ENCODE results near the gene AURKA. TPM values are rescaled to one million over a fixed set of nuclear protein-coding genes. Genes with fewer than 3 reads are reported as not detected.
A peak's percentile ranks its signal among the peaks of the same experiment; 100 is the strongest.
"Not testable (repeated sequence)": the region's sequence is repeated elsewhere in the genome, so short reads cannot be mapped to it uniquely, and the experiment has no call there.

AURKA gene
- polyA plus RNA-seq, 10 donors: 6.6 to 12.0 (median 9.5) TPM

DNA sequence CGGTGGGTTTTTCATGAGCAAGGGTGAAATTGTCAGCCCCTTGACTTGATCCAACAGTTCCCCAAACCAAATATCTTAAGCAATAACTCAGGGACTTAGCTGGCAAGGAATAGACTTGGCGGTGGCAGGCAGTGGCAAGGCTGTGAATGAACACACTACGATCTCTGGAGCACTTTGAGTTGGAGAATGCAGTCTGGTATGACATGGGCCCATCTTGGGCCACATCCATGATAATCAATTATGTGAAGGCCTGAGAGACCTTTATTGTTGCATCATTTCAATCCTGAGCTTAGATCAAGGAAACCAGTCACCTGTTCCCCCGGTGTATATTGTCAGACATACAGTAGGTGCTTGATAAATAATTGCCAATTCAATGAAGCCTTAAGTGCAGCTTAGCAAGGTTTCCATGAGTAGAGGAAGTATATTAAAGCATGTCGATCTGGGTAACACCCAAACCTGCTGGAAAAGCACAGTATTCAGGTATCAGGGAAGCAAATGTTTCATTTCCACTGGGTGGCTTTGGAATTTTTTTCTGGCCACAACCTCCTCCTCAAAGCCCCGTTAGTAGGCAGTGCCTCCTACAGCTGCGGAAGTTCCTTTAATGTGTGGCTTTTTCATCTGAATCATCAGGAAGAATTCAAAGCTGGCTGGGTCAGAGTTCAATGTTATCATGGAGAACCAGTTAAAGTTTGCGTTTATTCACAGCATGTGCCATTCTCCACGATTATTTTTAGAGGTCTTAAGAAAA, 30.2 kb upstream of the AURKA start:
- DNase-seq: no peak

DNA sequence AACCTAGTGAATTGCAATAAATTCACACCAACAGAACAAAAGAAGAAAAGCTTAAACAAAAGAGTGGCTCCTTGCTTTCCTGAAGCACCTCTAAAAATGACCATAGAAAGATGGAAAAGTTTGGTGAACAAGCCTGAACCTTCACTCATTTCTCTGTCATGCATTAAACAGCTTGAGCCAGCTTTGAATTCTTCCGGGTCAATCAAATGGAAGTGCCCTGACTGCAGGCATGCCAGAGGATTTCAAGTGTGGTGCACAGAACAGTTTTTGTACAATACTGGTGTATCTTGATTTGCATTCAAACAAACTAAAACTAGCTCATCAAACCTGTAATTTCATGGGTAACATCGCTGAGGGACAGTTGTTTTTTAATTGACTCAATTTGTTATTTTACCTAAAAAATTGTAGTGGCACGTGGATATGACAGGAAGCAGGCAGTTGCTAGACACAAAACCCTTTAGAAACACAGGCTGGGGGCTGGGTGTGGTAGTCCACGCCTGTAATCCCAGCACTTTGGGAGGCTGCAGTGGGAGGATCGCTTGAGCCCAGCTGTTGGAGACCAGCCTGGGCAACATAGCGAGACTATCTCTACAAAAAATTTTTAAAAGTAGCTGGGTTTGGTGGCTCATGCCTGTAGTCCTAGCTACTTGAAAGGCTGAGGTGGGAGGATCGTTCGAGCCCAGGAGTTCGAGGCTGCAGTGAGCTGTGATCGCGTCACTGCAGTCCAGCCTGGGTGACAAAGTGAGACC, 29.1 kb upstream of the AURKA start:
- no peak for DNase-seq

DNA sequence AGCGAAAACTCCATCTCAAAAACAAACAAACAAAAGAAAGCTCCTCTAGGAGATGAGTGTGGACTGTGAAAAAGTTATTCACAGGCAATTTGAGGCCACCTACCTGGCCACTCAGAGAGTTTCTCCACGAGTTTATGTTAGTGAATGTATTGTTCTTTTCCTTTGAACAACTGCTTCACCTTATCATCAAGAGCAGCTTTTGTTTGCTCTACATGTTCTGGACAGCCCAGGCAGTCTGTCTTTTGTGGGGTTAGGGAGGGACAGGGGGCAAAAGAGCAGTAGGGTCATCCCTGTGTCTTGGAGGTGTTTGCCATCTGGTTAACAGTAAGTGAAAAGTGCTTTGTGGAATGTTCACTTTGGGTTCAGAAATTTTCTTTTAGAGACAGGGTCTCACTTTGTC, 28.0 kb upstream of the AURKA start:
- DNase-seq: no peak

DNA sequence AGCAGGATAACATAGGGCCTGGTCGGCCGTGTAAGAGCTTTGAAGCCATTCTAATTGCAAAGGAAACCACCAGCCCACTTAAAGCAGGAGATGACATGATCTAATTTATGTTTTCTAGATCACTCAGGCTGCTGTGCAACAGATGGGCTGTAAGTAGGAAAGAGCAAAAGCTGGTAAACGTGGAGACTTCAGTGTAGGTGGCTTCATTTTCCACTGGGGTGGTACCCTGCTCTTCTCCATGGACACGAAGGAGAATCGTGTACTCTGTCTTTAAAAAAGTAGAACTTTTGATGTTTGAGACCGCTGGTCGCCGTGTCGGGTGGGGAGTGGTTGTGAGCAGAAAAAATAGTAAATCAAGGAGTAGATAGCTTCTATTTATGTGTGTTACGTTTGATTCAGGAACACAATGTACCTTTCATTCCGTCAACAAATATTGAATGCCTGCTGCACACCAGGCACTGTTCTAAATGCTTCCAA, 26.4 kb upstream of the AURKA start:
- no peak for DNase-seq

DNA sequence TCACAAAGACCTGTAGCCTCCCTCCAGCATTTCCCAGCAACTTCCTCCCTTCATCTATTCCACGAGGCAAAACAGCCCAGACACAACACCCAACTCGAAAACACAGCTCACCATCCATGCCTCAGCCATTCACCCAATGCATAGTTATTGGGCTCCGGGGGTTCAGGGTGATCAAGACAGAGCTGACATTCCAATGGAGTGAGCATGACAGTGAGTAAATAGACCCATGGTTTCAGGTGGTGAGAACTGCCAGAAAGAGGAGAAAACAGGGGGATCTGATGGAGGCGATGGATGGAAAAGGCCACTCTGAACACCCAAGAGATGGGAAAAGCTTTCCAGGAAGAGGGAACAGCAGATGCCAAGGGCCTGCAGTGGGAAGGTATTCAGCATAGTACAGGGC, 25.9 kb upstream of the AURKA start:
- DNase-seq: no peak

DNA sequence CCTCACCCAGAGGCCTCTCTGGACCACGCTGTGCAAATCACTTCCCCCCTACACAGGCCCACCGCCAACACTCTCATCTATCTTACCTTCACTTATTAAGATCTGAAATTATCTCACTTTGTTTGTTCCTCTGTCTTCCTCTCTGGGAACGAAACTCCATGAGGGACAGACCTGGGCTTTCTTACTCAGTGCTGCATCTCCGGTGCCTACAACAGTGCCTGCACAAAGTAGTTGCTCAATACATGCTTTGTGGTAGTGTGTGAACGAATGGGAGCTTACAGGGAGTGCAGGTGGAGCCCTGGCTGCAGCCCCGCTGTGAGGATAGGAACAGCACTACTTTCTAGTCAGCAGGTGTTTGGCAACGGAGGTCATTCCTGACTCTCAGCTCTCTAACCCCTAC, 25.4 kb upstream of the AURKA start:
- no peak for DNase-seq

- no peak for DNase-seq
Observed at GRCh38 chr20:56414842-56415765, 23.1 kb upstream of the AURKA start.

DNA sequence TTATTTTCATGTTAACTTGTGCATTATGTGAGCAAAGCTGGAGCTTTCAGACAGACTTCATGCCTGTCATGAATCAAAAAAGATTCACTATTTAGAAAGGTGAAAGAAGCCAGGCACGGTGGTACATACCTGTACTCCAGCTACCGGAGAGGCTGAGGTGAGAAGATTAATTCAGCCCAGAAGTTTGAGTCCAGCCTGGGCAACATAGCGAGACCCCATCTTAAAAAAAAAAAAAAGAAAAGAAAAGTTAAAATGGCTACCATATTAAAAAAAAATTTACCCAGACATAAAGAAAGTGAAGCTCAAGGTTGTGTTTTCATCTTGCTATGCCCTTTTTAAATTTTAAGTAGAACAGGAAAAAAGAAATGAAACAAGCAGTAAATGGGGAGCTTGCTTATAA, 20.9 kb upstream of the AURKA start:
- no peak for DNase-seq

DNA sequence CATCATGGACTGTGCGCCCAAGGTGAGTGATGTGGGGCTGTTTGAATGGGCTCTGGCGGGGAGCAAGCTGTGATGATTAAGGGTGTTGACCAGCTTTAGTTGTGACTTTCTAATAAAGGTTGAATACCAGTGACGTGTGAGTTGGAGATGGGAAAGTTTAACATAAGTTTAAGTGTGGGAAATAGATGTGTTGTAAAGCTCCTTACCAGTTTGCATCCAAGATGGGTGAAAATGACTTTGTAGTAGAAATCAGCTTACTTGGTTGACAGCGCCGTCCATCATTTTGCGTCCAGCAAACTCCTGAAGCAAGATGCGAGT, 20.4 kb upstream of the AURKA start:
- DNase-seq: no peak

DNA sequence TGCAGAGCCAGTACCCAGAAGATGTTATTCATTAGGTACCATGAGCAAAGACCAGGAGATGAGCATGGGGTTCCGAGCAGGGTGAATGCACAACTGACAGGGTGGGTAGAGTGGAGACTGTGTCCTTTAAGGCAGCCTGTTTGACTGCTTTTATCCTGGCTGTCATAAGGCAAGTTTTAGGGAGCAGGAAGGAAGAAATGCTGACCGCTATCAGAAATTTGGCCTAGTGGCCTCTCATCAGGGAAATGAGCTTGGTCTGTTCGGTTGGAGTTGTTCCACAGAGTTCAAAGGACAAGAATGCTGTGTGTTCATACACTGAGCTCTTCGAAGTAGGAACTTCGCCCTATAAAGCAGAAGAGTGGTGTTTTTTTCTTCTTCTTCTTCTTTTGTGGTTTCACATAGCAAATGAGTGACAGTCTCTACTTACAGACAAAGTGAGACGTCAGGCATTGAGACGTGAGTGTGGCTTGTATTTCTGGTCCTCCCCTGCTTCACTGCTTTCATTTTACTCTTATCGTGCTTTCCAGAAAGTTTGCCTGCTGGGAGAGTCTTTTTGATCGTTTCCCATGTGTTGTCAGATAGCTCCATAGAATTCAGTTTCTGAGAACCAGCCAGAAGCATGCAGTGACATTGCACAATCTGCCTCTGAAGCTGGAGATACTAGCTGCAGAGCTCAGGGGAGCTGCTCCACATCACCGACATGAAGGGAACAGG, 19.9 kb upstream of the AURKA start, which contains the start of gene CASS4:
CASS4 (plus strand) TSS at position 502 of the 714 bp plus-strand sequence; CDS start at position 701, 199 bp downstream.
- DNase-seq: peak in 2 of 3 donors; percentile 30 to 36

- not testable (repeated sequence) for DNase-seq
Observed at GRCh38 chr20:56411287-56411686, 19.3 kb upstream of the AURKA start.

- no peak for DNase-seq
Observed at GRCh38 chr20:56409956-56410355, 17.9 kb upstream of the AURKA start.

DNA sequence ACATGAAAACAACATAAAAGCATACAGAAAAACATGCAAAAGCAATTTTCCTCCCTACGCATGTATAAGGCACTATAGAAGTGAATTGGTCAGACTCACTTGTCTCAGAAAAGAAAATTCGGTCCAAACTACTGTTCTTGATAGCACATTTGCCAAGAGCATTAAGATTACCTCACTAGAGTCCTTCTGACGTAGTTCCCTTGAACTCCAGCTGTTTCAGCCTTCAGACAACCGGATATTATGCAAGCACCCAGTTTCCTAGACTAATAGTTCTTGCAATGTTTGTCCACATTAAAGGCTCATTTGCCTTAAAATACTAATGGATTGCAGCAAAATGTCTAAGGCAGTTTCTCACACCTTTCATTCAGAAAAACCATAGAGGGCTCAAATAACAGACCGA, 17.5 kb upstream of the AURKA start:
- no peak for DNase-seq

DNA sequence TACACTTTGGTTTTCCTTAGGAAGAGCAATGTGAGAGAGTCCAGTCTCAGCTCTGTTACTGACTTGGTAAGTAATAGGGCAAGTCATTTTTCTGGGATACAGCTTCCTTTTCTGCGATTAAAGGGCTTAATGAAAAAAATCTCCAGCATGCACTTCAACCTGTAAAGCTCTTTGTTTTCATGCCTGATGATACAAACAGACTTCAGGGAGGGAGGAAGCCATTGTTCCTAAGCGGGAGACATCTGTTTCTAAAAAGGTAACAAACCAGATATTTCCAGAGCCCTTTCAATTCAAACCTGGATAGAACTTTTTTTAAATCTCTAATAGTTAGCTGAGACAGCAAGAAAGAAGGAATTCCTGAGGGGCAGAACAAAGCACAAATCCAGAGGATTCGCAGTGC, 14.9 kb upstream of the AURKA start:
- DNase-seq: no peak

DNA sequence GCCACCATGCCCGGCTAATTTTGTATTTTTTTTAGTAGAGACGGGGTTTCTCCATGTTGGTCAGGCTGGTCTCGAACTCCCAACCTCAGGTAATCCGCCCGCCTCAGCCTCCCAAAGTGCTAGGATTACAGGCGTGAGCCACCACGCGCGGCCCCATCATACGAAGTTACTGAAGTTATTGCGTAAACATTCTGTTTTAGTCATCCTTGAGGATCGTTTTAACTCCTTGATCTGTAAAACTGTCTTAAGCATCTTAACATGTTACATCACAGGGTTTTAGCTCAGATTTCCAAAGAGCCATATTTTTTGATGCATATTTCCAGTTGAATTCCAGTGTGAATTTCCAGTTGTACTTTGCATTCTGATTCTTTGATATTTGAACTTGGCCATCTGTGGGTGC, 13.3 kb upstream of the AURKA start:
- DNase-seq: not testable (repeated sequence)

- no peak for DNase-seq
Observed at GRCh38 chr20:56403465-56403864, 11.4 kb upstream of the AURKA start.

DNA sequence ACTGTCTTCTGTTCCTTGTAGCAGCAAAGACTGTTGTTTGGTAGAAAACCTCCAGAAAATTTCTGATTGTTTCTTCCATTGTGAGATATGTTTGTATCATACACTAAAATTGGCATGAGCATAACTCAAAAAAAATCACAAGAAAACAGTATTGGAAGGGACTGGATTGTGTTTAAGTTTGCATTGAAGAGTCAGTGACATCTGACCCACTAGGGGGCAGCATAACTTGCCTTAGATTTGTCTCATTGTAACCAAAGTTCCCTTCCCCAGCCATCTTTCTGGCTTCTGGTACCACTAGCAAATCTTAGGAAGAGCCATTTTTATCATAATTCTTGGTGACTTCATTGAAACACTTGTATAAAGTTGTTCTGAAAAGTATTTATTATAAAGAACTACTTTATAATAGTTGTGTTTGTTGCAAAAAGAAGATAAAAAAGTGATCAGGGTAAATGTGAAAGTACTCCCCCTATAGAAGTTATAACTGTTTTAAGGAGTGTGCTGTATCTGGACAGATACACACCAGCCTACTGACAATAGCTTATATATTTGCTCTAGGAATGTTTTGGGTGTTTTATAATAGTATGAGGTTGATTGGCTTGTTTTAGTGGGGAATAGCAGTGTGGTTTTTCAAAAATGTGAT, 8.1 kb upstream of the AURKA start:
- DNase-seq: peak; percentile 69 to 82 (median 76)

DNA sequence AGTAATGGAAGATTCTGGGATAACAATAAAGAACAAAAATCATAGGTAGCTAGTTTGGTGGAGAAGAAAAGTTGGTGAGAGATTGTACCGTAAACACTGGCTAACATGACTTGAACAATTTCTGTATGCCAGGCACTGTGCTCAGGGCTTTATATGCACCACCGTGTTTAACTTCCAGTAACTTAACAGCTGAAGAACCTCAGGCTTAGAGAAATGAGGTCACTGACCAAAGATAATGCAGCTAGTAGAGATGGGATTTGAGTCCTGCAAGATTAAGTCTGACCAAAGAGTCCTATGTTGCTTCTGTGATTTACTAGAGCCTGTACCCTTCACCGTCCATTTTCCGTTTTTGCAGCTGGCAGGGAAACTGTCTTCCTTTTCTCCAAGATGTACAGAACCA, 3.2 kb upstream of the AURKA start:
- no peak for DNase-seq

GRCh38 chr20:56393653-56394052, 1.6 kb upstream of the AURKA start:
- no peak for DNase-seq

DNA sequence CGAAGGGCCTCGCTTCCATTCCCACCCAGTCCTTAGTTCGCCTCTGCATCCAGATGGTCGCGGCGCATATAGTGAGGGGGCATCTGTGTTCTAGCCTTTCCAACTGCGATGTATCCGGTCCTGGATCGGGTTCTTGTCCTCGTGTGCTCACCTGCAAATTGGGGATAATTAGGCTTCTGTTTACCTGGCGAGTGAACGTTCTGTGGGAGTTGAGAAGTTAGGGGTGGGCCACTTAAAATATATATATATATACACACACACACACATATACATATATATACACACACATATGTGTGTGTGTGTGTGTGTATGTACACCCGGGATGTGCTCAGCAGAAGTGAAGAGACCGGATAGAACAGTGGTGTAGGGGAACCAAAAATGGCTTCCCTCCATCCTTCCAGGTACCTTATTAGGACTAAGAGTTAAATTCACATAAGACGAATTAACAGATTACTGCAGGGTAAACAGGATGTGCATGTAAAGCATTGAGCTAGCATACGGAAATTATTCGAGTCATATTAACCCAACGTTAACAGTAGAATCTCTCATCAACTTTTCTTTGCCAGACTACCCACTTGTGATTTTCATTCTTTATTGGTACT, 967 bp upstream of the AURKA start:
- peak in 1 of 3 donors; percentile 30 for DNase-seq

Data from muscle of back (tissue), 11 donors.